Naive B cell (primary cell): ENCODE data around the gene HTT. TPM values are rescaled to one million over a fixed set of nuclear protein-coding genes. Genes with fewer than 3 reads are reported as not detected.

Experiments
- ATAC-seq, 2 donors: fragments of 150-1000 bp; cut with Tn5 transposase; 2 replicates each; pipeline ENCODE4 v1.10.0; 2021; ENCODE audit warnings: low read depth in 2 of 2, mild to moderate bottlenecking in 2 of 2, moderate library complexity in 2 of 2
- DNase-seq: peaks from one replicate; pipeline ENCODE4 v3.0.0; 2022
- H3K27ac Mint-ChIP-seq, 6 donors: one replicate each; pipeline ENCODE4 v1.8.0; 2020 to 2022; ENCODE audit warnings: mild to moderate bottlenecking in 6 of 6, mixed read lengths in 6 of 6, moderate library complexity in 5 of 6, inconsistent platforms in 2 of 6
- H3K27me3 Mint-ChIP-seq, 3 donors: one replicate each; pipeline ENCODE4 v1.8.0; 2021 to 2022; ENCODE audit warnings: mixed read lengths in 3 of 3, mild to moderate bottlenecking in 1 of 3
- H3K36me3 Mint-ChIP-seq, 2 donors: one replicate each; pipeline ENCODE4 v1.8.0; 2020 to 2022; ENCODE audit warnings: mixed read lengths in 2 of 2, inconsistent platforms in 1 of 2, mild to moderate bottlenecking in 1 of 2
- H3K4me1 Mint-ChIP-seq, 3 donors: one replicate each; pipeline ENCODE4 v1.8.0; 2020 to 2022; ENCODE audit warnings: mixed read lengths in 3 of 3, inconsistent platforms in 1 of 3, mild to moderate bottlenecking in 1 of 3, moderate library complexity in 1 of 3
- H3K4me3 Mint-ChIP-seq, 8 donors: one replicate each; pipeline ENCODE4 v1.8.0; 2020 to 2022; ENCODE audit warnings: mild to moderate bottlenecking in 8 of 8, mixed read lengths in 8 of 8, moderate library complexity in 8 of 8, inconsistent platforms in 2 of 8
- H3K9me3 Mint-ChIP-seq, 7 donors: one replicate each; pipeline ENCODE4 v1.8.0; 2020 to 2022; ENCODE audit warnings: mixed read lengths in 7 of 7, mild to moderate bottlenecking in 5 of 7, inconsistent platforms in 2 of 7, moderate library complexity in 1 of 7
- polyA plus RNA-seq, 6 donors: library from polyadenylated mRNA; unstranded; fragments of 300-500 nt; fragmentation: Illumina TruSeq; gene quantifications; one replicate each; pipeline ENCODE4 v1.2.3, GENCODE V29; 2021; ENCODE audit warnings: low read depth in 6 of 6

The HTT gene
- polyA plus RNA-seq, 6 donors from 2014 or later, result 8.7 to 15.4 (median 11.0) TPM

DNA sequence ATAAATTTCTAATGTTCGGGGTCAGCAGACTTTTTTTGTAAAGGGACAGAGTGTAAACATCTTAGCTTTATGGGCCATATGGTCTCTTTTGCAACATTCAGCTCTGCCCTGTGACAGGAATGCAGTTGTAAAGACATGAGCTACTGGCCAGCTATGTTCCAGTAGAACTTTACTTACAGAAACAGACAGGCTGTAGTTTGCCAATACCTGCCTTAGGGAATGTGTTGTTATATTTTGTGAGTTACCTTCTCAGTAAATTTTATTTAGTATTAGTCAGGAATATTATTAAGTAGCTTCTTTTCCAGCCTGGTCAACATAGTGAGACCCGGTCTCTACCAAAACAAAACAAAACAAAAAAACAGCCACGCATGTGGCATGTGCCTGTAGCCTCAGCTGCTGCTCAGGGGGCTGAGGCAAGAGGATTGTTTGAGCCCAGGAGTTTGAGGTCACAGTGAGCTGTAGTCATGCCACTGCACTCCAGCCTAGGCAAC is 48.7 kb downstream of the HTT start:
- Mint-ChIP-seq H3K27ac (peak overlapping the region in 2 of 6 donors; percentile 60 to 77), H3K4me1 (peaks cover 0 to 5% (median 2%) of the 10 kb centered on the region in 3 donors), H3K36me3 (peaks cover 20 to 22% of the 10 kb centered on the region in 2 donors), H3K27me3 (no peaks in the 10 kb centered on the region), H3K9me3 (no peaks in the 10 kb centered on the region), H3K4me3 (no peak overlapping the region)
- DNase-seq, result no peak
- no peak for ATAC-seq

DNA sequence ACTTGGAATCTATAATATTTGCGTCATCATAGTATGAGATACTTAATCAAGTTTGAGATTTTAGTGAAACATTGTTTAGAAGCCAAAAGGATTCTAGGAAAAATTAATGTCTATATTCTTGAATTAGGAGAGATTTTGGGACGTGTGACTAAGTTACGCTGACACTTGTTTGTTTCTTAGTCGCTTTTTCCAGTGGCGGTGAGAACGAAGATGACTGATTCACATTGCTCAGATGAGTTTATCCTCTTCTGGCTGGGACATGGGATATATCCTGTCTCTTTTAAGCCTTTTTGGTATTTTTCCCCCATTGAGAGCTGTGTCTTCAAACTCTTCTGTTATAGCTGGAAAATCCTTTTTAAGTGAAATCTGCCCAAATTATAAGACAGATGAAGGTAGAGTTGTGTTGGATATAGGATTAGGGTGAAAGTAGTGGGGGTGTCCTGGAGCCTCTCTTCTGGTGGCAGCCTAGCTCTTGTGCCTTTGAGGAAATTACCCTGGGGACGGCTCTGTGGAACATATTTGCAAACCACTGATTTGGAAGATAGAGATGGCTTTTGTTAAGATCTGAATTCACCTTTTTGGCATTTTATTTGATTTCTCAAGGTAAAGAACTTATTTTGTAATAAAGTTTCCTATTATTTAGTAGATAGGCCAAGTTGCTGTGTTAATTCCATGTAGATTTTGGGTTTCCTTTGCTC is 49.7 kb downstream of the HTT start:
- H3K4me1 Mint-ChIP-seq, result peaks cover 0 to 5% (median 3%) of the 10 kb centered on the region in 3 donors
- H3K27me3 Mint-ChIP-seq, result no peaks in the 10 kb centered on the region
- no peak overlapping the region for H3K27ac Mint-ChIP-seq
- peaks cover 22 to 25% of the 10 kb centered on the region in 2 donors for H3K36me3 Mint-ChIP-seq
- no peak for ATAC-seq
- H3K4me3 Mint-ChIP-seq, result no peak overlapping the region
- no peaks in the 10 kb centered on the region for H3K9me3 Mint-ChIP-seq
- DNase-seq, result no peak

DNA sequence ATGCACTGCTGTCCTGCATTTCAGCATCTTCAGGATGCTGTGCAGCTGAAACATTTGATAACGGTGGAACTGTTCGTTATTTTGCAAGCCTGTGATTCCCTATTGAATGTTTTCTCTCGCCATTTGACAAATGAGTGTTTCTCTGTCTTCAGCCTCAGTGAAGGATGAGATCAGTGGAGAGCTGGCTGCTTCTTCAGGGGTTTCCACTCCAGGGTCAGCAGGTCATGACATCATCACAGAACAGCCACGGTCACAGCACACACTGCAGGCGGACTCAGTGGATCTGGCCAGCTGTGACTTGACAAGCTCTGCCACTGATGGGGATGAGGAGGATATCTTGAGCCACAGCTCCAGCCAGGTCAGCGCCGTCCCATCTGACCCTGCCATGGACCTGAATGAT is 52.6 kb downstream of the HTT start:
- no peaks in the 10 kb centered on the region for H3K27me3 Mint-ChIP-seq
- H3K4me1 Mint-ChIP-seq, result peaks cover 0 to 3% (median 2%) of the 10 kb centered on the region in 3 donors
- H3K27ac Mint-ChIP-seq, result no peak overlapping the region
- no peak for ATAC-seq
- no peak overlapping the region for H3K4me3 Mint-ChIP-seq
- H3K36me3 Mint-ChIP-seq, result peaks cover 33 to 35% of the 10 kb centered on the region in 2 donors
- no peak for DNase-seq
- no peaks in the 10 kb centered on the region for H3K9me3 Mint-ChIP-seq

DNA sequence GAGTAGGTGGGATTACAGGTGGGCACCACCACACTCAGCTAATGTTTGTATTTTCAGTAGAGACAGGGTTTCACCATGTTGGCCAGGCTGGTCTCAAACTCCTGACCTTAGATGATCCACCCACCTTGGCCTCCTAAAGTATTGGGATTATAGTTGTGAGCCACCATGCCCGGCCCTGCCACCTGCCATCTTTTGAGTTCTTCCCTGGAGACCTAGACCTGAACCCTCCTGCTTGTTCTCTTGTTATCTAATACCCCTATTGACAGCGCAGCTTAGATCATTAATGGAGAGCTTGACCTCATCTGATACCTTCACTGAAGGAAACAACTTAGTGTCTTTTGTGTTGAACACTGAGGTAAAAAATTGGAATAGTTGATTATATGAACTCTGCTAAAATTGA is 53.6 kb downstream of the HTT start:
- H3K27ac Mint-ChIP-seq, result peak overlapping the region in 2 of 6 donors; percentile 47 to 66

DNA sequence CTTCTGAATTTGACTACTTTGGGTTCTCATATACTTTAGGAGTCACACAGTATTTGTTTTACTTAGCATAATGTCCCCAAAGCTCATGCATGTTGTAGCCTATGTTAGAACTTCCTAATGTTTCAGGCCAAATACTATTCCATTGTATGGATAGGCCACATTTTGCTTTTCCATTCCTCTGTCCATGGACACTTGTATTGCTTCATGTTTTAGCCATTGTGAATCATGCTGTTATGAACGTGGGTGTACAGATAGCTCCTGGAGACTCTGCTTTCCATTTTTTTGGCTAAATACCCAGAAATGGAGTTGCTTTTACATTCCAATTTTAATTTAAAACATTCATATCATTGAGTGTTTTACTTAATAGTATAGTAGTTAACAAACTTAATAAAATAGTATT is 54.5 kb downstream of the HTT start:
- H3K4me3 Mint-ChIP-seq, result no peak overlapping the region
- no peak for DNase-seq
- no peak for ATAC-seq
- peaks cover 0 to 3% (median 0%) of the 10 kb centered on the region in 3 donors for H3K4me1 Mint-ChIP-seq
- H3K27me3 Mint-ChIP-seq, result no peaks in the 10 kb centered on the region
- no peaks in the 10 kb centered on the region for H3K9me3 Mint-ChIP-seq
- peaks cover 36 to 37% of the 10 kb centered on the region in 2 donors for H3K36me3 Mint-ChIP-seq
- H3K27ac Mint-ChIP-seq, result peak overlapping the region in 1 of 6 donors; percentile 34

More for the DNA sequence above, 53.6 kb downstream of the HTT start:
- ATAC-seq, result no peak
- Mint-ChIP-seq H3K36me3 (peaks cover 31 to 35% of the 10 kb centered on the region in 2 donors), H3K4me1 (peaks cover 0 to 3% (median 0%) of the 10 kb centered on the region in 3 donors), H3K27me3 (no peaks in the 10 kb centered on the region), H3K4me3 (no peak overlapping the region), H3K9me3 (no peaks in the 10 kb centered on the region)
- no peak for DNase-seq

DNA sequence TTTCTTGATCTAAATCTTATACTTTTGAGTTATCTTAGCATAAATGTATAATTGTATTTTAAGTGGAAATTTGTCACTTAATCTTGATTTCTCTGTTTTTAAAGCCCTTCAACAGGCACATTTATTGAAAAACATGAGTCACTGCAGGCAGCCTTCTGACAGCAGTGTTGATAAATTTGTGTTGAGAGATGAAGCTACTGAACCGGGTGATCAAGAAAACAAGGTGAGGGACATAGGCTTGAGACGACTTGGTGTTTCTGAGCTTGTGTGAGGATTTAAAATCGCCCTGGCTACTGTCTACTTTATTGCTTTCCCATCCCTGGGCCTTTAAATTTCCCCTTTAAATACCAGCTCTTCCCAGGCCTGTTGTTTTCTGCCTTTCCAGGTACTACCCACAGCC is 55.7 kb downstream of the HTT start:
- Mint-ChIP-seq H3K27ac (no peak overlapping the region), H3K9me3 (no peaks in the 10 kb centered on the region), H3K4me1 (peaks cover 0 to 3% (median 0%) of the 10 kb centered on the region in 3 donors), H3K27me3 (no peaks in the 10 kb centered on the region), H3K36me3 (peaks cover 32 to 39% of the 10 kb centered on the region in 2 donors), H3K4me3 (no peak overlapping the region)
- DNase-seq (no peak), ATAC-seq (no peak)

DNA sequence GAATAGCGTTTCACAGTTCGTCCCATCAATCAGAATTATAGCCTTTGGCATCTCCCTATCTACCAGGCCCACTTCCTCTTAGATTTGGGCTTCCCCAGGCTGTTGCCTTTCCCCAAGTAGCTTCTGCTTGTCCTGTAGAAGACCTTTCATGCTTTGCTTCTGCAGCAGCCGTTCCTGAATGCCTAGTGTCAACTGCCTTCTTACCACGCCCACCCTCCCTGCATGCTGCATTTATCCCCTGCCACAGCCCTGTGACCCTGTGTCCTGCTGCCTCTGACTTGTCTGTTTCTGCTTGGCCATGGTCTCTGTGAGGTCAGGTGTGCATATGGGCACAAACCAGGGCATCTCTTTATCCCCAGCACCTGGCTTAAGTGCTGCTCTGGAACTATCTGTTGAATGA is 56.3 kb downstream of the HTT start:
- Mint-ChIP-seq H3K4me1 (peaks cover 0 to 3% (median 0%) of the 10 kb centered on the region in 3 donors), H3K27ac (peak overlapping the region in 2 of 6 donors; percentile 50 to 87), H3K9me3 (no peaks in the 10 kb centered on the region), H3K27me3 (no peaks in the 10 kb centered on the region), H3K4me3 (no peak overlapping the region), H3K36me3 (peaks cover 28 to 39% of the 10 kb centered on the region in 2 donors)
- no peak for ATAC-seq
- DNase-seq, result no peak

DNA sequence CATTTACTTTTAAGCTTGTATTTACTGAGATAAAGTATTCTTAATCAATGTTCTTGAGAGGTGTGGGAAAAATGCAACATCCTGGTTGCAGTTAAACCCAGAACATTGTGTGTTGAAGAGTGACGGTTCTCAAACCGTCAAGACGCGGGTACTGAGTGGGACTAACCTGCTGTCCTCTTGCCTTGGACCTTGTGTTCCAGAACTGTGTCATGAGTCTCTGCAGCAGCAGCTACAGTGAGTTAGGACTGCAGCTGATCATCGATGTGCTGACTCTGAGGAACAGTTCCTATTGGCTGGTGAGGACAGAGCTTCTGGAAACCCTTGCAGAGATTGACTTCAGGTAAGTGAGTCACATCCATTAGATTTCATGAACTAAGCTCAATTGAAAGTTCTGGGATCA is 59.7 kb downstream of the HTT start:
- ATAC-seq, result no peak
- H3K27me3 Mint-ChIP-seq, result no peaks in the 10 kb centered on the region
- peak overlapping the region in 1 of 6 donors; percentile 7 for H3K27ac Mint-ChIP-seq
- H3K4me1 Mint-ChIP-seq, result peaks cover 0 to 4% (median 3%) of the 10 kb centered on the region in 3 donors
- no peaks in the 10 kb centered on the region for H3K9me3 Mint-ChIP-seq
- DNase-seq, result no peak
- no peak overlapping the region for H3K4me3 Mint-ChIP-seq
- peaks cover 30 to 32% of the 10 kb centered on the region in 2 donors for H3K36me3 Mint-ChIP-seq

DNA sequence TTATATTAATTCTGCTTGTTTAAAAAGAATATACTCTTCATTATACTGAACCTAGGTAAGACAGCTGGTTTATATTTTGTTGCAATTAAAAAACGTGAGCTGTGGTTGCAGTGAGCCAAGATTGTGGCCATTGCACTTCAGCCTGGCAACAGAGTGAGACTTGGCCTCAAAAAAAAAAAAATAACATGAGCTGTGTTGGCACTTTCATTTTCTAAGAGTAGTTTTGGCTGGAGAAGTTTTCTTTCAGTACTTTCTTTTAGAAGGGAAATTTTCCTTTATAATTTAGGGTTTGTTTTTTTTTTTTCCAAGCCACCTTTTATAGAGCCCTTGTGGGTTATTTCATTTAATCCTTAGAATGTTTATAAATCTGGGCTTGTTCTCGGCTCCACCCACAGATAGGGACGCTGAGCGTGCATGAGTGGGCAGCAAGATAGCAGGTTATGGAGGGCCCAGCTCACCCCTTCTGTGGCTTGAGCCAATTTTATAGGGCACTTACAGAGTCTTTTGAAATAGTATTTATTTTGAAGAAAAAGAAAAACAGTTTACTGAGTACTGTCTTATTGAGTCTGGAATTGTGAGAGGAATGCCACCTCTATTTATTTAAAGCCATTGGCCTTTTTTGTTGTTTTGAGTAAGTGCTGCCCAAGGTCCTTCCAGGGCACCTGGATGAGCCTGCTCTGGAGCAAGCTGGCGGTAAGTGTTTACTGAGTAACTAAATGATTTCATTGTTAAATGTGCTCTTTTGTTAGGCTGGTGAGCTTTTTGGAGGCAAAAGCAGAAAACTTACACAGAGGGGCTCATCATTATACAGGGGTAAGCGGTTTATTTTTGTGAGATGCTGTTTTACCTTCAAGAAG is 60.9 kb downstream of the HTT start:
- no peaks in the 10 kb centered on the region for H3K27me3 Mint-ChIP-seq
- ATAC-seq (no peak), DNase-seq (no peak)
- peaks cover 28 to 30% of the 10 kb centered on the region in 2 donors for H3K36me3 Mint-ChIP-seq
- peak overlapping the region in 2 of 6 donors; percentile 15 to 74 for H3K27ac Mint-ChIP-seq
- no peak overlapping the region for H3K4me3 Mint-ChIP-seq
- no peaks in the 10 kb centered on the region for H3K9me3 Mint-ChIP-seq
- peaks cover 0 to 4% (median 3%) of the 10 kb centered on the region in 3 donors for H3K4me1 Mint-ChIP-seq

DNA sequence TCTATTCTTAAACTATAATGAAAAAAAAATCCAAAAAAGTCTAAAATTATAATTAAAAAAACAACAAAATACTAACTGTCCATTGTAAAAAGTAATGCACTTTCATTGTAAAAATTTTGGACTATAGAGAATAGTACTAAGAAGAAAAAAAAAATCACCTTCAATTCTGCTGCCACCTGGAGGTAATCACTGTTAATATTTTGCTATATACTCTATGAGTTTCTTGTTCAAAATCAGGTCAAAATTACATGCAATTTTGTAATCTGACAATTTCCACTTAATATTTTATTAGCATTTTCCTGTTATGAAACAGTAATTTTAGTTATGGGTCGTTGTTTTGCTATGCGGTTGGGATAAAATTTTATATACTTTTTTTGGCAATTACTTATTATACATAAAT is 62.0 kb downstream of the HTT start:
- no peak overlapping the region for H3K4me3 Mint-ChIP-seq
- ATAC-seq (no peak), DNase-seq (no peak)
- peaks cover 19 to 20% of the 10 kb centered on the region in 2 donors for H3K36me3 Mint-ChIP-seq
- no peaks in the 10 kb centered on the region for H3K27me3 Mint-ChIP-seq
- peaks cover 0 to 4% (median 3%) of the 10 kb centered on the region in 3 donors for H3K4me1 Mint-ChIP-seq
- no peak overlapping the region for H3K27ac Mint-ChIP-seq
- H3K9me3 Mint-ChIP-seq, result no peaks in the 10 kb centered on the region

DNA sequence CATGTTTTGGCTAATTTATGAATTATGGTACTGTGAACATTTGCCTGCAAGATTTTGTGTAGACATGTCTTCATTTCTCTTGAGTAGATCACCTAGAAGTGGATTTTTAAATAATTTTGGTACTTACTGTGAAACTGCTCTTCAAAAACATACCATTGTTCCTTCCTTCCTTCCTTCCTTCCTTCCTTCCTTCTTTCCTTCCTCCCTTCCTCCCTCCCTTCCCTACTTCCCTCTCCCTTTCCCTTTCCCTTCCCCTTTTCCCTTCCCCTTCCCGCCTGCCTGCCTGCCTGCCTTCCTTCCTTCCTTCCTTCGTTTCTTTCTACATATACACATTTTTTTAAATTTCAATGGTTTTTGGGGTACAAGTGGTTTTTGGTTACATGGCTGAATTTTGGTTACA is 63.4 kb downstream of the HTT start:
- Mint-ChIP-seq H3K27ac (peak overlapping the region in 4 of 6 donors; percentile 32 to 83 (median 52)), H3K4me3 (peak overlapping the region in 1 of 8 donors; percentile 29), H3K27me3 (no peaks in the 10 kb centered on the region), H3K4me1 (peaks cover 0 to 4% (median 3%) of the 10 kb centered on the region in 3 donors), H3K36me3 (peaks cover 13 to 16% of the 10 kb centered on the region in 2 donors), H3K9me3 (no peaks in the 10 kb centered on the region)
- ATAC-seq (no peak), DNase-seq (no peak)

DNA sequence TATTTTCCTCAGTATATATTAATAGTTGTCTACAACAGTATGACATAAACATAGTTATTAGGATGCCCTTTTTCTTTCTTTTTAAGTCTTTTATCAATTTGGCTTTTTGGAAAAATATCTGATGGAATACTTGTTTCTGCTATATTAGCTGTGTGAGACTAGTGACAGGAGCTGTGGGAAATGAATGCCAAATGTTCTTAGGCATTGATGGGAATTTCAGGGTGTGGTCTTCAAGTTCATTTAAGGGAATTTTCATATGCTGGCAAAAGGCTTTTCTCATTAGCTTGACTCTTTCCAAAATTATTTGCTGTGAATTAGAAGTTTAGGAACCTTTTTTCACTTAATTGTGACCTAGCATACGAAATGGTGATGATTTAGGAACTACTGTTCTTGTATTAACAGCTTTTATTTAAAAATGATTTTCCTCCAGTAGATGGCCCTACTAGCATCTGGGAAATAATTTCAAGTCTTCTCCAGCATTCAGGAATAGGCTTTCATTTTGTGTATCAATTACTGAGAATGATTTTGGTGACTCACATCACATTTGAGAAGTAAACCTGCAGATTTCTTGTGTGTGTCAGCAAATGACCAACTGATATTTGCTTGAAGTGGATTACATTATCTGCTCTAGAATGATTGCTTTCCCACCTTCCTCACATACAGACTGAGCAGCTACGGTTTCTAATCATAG is 70.9 kb downstream of the HTT start:
- no peak overlapping the region for H3K27ac Mint-ChIP-seq
- ATAC-seq (no peak), DNase-seq (no peak)
- no peaks in the 10 kb centered on the region for H3K4me1 Mint-ChIP-seq
- H3K4me3 Mint-ChIP-seq, result no peak overlapping the region
- peaks cover 24 to 25% of the 10 kb centered on the region in 2 donors for H3K36me3 Mint-ChIP-seq
- H3K27me3 Mint-ChIP-seq, result no peaks in the 10 kb centered on the region
- H3K9me3 Mint-ChIP-seq, result no peaks in the 10 kb centered on the region

DNA sequence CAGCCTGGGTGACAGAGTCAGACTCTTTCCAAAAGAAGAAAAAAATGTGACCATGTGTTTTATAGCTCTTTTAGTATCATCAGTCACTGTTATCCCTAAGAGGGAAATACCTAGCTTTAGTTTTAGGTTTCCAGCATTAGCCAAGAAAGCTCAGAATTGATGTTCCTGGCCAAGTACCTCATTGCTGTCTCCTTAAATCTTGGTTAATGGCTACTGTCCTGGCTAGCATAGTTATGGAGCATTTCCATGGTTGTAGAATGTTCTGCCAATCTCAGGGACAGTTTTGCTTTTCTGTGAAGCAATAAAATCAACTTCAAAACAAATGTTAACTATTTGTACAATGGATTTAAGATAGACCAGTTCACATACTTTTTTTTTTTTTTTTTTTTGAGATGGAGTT is 74.4 kb downstream of the HTT start:
- DNase-seq, result no peak
- no peaks in the 10 kb centered on the region for H3K9me3 Mint-ChIP-seq
- H3K27ac Mint-ChIP-seq, result peak overlapping the region in 1 of 6 donors; percentile 59
- ATAC-seq, result no peak
- H3K36me3 Mint-ChIP-seq, result peaks cover 25 to 38% of the 10 kb centered on the region in 2 donors
- no peak overlapping the region for H3K4me3 Mint-ChIP-seq
- peaks cover 0 to 1% (median 0%) of the 10 kb centered on the region in 3 donors for H3K4me1 Mint-ChIP-seq
- no peaks in the 10 kb centered on the region for H3K27me3 Mint-ChIP-seq
